GM23338 (cell line): ENCODE measurements around the gene SQSTM1. TPM values are rescaled to one million over a fixed set of nuclear protein-coding genes. Genes with fewer than 3 reads are reported as not detected.

Experiments used
- ATAC-seq: fragments of 200-7000 bp; cut with Tn5 transposase; 3 replicates; pipeline ENCODE4 v1.9.1; 2020
- DNase-seq: peaks from one replicate; pipeline ENCODE4 v3.0.0-alpha.2; 2015; ENCODE audit warnings: low spot score
- H2AFZ ChIP-seq: fragments of 200-600 bp; sonication (generic); 2 replicates; pipeline ENCODE4 v1.8.0; 2016; ENCODE audit warnings: antibody characterized with exemption, mild to moderate bottlenecking, moderate library complexity
- H3F3A ChIP-seq: fragments of 200-600 bp; sonication (generic); replicated peaks from 2 replicates; pipeline ENCODE4 v1.8.0; 2017; ENCODE audit warnings: antibody characterized with exemption, mixed run types, low read depth
- H3K27ac ChIP-seq: fragments of 200-600 bp; sonication (generic); 2 replicates; pipeline ENCODE4 v1.6.1; 2016; ENCODE audit warnings: low read depth
- H3K27me3 ChIP-seq: fragments of 200-600 bp; sonication (generic); 2 replicates; pipeline ENCODE4 v1.8.0; 2016; ENCODE audit warnings: mild to moderate bottlenecking, mixed run types, moderate library complexity; ENCODE audit not compliant: insufficient read depth
- H3K36me3 ChIP-seq: fragments of 200-600 bp; sonication (generic); 2 replicates; pipeline ENCODE4 v1.8.0; 2016; ENCODE audit warnings: mild to moderate bottlenecking; ENCODE audit not compliant: insufficient read depth
- H3K4me1 ChIP-seq: fragments of 200-600 bp; sonication (generic); 2 replicates; pipeline ENCODE4 v1.8.0; 2016; ENCODE audit warnings: mild to moderate bottlenecking, moderate library complexity; ENCODE audit not compliant: insufficient read depth
- H3K4me2 ChIP-seq: fragments of 200-600 bp; sonication (generic); 2 replicates; pipeline ENCODE4 v1.7.1; 2017; ENCODE audit warnings: mixed run types
- H3K4me3 ChIP-seq: fragments of 200-600 bp; sonication (generic); 2 replicates; pipeline ENCODE4 v1.6.1; 2016; ENCODE audit warnings: mixed run types
- H3K79me2 ChIP-seq: fragments of 200-600 bp; sonication (generic); replicated peaks from 2 replicates; pipeline ENCODE4 v1.8.0; 2017; ENCODE audit warnings: mild to moderate bottlenecking; ENCODE audit not compliant: insufficient read depth
- H3K9me2 ChIP-seq: fragments of 200-600 bp; sonication (generic); 2 replicates; pipeline ENCODE4 v1.8.0; 2017; ENCODE audit not compliant: insufficient read depth
- H4K20me1 ChIP-seq: fragments of 200-600 bp; sonication (generic); replicated peaks from 2 replicates; pipeline ENCODE4 v1.8.0; 2017; ENCODE audit warnings: mild to moderate bottlenecking; ENCODE audit not compliant: insufficient read depth
- H3K27ac Mint-ChIP-seq: 2 replicates; pipeline ENCODE4 v1.8.0; 2020; ENCODE audit warnings: inconsistent platforms, mild to moderate bottlenecking, moderate library complexity, mixed read lengths
- H3K27me3 Mint-ChIP-seq: 3 replicates; pipeline ENCODE4 v1.8.0; 2022; ENCODE audit warnings: low read depth, mild to moderate bottlenecking, moderate library complexity, mixed read lengths, inconsistent platforms; ENCODE audit not compliant: insufficient read depth, poor library complexity
- H3K36me3 Mint-ChIP-seq: 3 replicates; pipeline ENCODE4 v1.8.0; 2021; ENCODE audit warnings: low read depth, mild to moderate bottlenecking, inconsistent platforms, moderate library complexity, mixed read lengths
- H3K4me1 Mint-ChIP-seq: 3 replicates; pipeline ENCODE4 v1.8.0; 2020; ENCODE audit warnings: mild to moderate bottlenecking, inconsistent platforms, mixed read lengths
- H3K4me3 Mint-ChIP-seq: 3 replicates; pipeline ENCODE4 v1.8.0; 2021; ENCODE audit warnings: moderate library complexity, mild to moderate bottlenecking, inconsistent platforms, mixed read lengths
- H3K9me3 Mint-ChIP-seq: 3 replicates; pipeline ENCODE4 v1.8.0; 2020; ENCODE audit warnings: moderate library complexity, mild to moderate bottlenecking, inconsistent platforms, mixed read lengths
- CREB1 ChIP-seq: fragments of 250-450 bp; sonication (Bioruptor Pico); IDR thresholded peaks from 2 replicates; pipeline ENCODE4 v1.5.0; 2020; ENCODE audit warnings: low read depth, mild to moderate bottlenecking, moderate library complexity
- EZH2phosphoT487 ChIP-seq: fragments of 200-600 bp; sonication (generic); IDR thresholded peaks from one replicate; pipeline ENCODE4 v1.8.1; 2018; ENCODE audit warnings: antibody characterized with exemption; ENCODE audit not compliant: unreplicated experiment
- JUNB ChIP-seq: IDR thresholded peaks from one replicate; pipeline ENCODE4 v1.6.1; 2016; ENCODE audit warnings: antibody characterized with exemption; ENCODE audit not compliant: unreplicated experiment
- POLR2AphosphoS5 ChIP-seq: IDR thresholded peaks from 2 replicates; pipeline ENCODE4 v1.6.1; 2016; ENCODE audit warnings: antibody characterized with exemption, low read depth
- STAT1 ChIP-seq: IDR thresholded peaks from one replicate; pipeline ENCODE4 v1.6.1; 2016; ENCODE audit warnings: antibody characterized with exemption; ENCODE audit not compliant: unreplicated experiment
- ZNF462 ChIP-seq: fragments of 250-450 bp; sonication (Bioruptor Pico); IDR thresholded peaks from 2 replicates; pipeline ENCODE4 v1.5.0; 2020; ENCODE audit warnings: mild to moderate bottlenecking, moderate library complexity
- polyA plus RNA-seq: library from polyadenylated mRNA; unstranded; fragments of >200 nt; fragmentation: Nextera tagmentation; extraction: Ambion mirVana; gene quantifications from 2 replicates; pipeline ENCODE4 v1.2.1, GENCODE V29; 2016
- total RNA-seq: library from RNA; depleted of rRNA; stranded (reverse); fragments of >200 nt; shearing (Covaris generic); gene quantifications from 2 replicates; pipeline ENCODE4 v1.2.3, GENCODE V29; 2014
- TF ChIP-seq, protein P1 (sequence below): IDR thresholded peaks from one replicate; pipeline ENCODE4 v1.6.1; 2018; ENCODE audit warnings: antibody characterized with exemption; ENCODE audit not compliant: unreplicated experiment

Gene SQSTM1
- total and polyA plus RNA-seq, 2 experiments from 2014 or later, result 58.0 to 92.6 TPM

DNA sequence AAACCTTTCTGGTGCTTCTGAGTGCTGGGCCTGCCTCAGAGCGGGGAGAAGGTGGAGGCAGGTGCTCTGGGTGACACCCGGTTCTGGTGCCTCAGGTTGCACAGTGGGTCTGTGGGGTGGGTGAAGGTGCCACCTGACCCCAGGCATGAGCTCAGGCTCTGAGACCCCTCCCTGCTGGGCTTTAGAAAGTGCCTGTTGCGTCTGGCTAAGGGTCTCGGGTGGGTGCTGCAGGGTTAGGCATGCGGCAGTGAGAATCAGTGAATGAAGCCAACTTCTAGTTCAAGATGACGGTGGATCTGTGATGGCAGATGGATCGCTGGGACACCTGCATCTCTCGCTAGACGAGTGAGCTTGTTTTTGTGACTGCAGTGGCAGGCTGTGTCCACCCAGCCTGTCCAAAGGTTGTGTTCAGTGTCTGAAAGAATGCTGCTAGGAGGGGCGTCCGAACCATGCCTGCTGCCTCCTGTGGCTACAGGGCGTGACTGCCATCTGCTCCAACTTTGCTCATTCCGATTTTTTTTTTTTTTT is 5.0 kb downstream of the SQSTM1 start:
- peaks cover 21% of the 10 kb centered on the region for H3K79me2 ChIP-seq
- no peak overlapping the region for H3K4me2 ChIP-seq
- H3K27ac Mint-ChIP-seq, result no peak overlapping the region
- H2AFZ ChIP-seq, result no peak overlapping the region
- H3K4me1 ChIP-seq, result peaks cover 34% of the 10 kb centered on the region
- H4K20me1 ChIP-seq, result peaks cover 25% of the 10 kb centered on the region
- H3F3A ChIP-seq, result peaks cover 22% of the 10 kb centered on the region
- DNase-seq, result no peak
- peaks cover 29% of the 10 kb centered on the region for H3K36me3 ChIP-seq
- H3K27ac ChIP-seq, result no peak overlapping the region
- H3K4me1 Mint-ChIP-seq, result peaks cover 39% of the 10 kb centered on the region
- no peak overlapping the region for H3K4me3 Mint-ChIP-seq
- H3K9me2 ChIP-seq, result no peaks in the 10 kb centered on the region
- TF ChIP-seq POLR2AphosphoS5, result no peak
- no peak for TF ChIP-seq STAT1
- no peak for TF ChIP-seq JUNB
- no peak for TF ChIP-seq ZNF462
- no peak for TF ChIP-seq CREB1 (CRISPR knock-in tag)
- no peak for TF ChIP-seq EZH2phosphoT487
- TF ChIP-seq, protein P1, sequence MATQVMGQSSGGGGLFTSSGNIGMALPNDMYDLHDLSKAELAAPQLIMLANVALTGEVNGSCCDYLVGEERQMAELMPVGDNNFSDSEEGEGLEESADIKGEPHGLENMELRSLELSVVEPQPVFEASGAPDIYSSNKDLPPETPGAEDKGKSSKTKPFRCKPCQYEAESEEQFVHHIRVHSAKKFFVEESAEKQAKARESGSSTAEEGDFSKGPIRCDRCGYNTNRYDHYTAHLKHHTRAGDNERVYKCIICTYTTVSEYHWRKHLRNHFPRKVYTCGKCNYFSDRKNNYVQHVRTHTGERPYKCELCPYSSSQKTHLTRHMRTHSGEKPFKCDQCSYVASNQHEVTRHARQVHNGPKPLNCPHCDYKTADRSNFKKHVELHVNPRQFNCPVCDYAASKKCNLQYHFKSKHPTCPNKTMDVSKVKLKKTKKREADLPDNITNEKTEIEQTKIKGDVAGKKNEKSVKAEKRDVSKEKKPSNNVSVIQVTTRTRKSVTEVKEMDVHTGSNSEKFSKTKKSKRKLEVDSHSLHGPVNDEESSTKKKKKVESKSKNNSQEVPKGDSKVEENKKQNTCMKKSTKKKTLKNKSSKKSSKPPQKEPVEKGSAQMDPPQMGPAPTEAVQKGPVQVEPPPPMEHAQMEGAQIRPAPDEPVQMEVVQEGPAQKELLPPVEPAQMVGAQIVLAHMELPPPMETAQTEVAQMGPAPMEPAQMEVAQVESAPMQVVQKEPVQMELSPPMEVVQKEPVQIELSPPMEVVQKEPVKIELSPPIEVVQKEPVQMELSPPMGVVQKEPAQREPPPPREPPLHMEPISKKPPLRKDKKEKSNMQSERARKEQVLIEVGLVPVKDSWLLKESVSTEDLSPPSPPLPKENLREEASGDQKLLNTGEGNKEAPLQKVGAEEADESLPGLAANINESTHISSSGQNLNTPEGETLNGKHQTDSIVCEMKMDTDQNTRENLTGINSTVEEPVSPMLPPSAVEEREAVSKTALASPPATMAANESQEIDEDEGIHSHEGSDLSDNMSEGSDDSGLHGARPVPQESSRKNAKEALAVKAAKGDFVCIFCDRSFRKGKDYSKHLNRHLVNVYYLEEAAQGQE, result no peak
- H3K4me3 ChIP-seq, result no peak overlapping the region
- no peak for ATAC-seq
- peaks cover 90% of the 10 kb centered on the region for H3K36me3 Mint-ChIP-seq
- no peaks in the 10 kb centered on the region for H3K27me3 ChIP-seq
- H3K9me3 Mint-ChIP-seq, result peaks cover 4% of the 10 kb centered on the region; the same call in 2 of the 3 replicates
- H3K27me3 Mint-ChIP-seq, result peaks cover 19% of the 10 kb centered on the region
